Measurements from ENCODE around the gene NLGN1.

NLGN1 gene

DNA sequence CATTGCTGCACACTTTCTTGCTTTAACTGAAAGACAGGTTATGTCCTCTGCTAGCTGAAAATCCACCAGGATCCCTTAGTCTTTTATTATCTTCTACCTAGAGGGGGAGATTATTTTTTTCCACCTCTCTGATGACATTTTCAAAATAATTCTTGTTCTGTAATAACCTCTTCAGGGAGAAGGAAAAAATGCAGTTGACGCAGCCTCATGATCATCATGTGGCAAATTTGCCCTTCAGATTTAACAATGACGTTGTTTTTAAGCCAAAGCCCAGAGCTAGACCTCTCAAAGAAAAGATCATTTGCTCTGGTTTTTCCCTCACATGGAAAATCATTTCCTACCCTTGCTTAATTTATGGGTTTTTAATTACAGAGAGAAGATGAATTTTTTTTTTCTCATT, 724.9 kb downstream of the NLGN1 start:
- DNase-seq: no peak

DNA sequence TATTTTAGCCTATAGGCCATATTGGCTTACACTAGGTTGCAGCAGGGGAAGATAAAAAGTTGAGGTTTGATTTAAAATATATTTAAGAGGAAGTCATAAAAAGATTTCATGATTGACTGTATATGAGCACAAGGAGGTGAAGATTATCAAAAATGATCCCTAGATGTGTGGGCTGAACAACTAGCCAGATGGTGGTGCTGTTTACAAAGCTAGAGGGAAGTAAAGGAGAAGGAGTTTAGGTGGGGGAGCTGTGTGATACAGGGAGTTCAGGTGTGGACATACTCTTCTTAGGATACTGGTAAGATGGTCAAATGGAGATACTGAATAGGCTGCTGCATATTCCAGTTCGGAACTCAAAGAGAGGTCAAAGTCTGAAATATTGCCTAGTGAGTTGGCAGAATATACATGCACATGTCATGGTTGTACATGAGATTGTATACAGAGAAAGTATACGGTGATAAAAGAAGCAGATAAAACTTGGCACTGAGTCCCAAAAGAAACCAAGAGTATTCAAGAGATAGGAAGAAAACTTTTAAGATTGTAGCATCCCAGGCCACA, 727.8 kb downstream of the NLGN1 start:
- no peak for DNase-seq

DNA sequence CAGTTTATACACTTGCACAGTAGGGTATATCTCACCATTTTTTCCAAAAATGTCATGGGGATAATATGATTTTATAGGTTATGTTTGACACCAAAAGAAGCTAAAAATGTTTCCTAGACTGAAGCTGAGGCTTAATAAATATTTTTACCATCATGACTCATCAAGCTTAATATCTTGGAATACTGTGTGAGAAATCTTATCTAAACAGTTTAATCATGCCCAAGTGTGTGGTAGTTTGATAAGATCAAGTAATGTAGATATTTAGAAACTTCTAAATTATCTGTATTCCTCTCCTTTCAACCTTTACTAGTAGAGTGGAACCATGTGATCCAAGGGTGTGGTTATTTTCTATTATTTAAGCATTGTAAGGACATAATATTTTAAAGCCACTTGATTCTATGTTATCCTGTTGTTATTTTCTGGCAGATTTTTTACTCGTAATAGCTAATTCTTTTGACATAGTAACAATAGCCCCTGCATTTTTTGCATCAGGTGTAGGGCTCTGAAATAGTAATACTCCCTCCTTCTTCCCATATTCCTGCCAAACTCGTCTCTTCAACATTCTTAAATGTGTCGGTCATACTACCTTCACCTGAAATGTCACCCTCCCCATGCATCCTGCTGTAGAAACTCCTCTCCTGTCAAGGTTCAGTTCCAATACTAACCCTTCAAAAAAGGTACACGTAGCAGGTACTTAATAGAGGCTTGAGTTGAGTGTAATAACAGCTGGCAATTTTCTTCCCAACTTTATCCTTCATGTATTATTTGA, 729.6 kb downstream of the NLGN1 start:
- DNase-seq: no peak

DNA sequence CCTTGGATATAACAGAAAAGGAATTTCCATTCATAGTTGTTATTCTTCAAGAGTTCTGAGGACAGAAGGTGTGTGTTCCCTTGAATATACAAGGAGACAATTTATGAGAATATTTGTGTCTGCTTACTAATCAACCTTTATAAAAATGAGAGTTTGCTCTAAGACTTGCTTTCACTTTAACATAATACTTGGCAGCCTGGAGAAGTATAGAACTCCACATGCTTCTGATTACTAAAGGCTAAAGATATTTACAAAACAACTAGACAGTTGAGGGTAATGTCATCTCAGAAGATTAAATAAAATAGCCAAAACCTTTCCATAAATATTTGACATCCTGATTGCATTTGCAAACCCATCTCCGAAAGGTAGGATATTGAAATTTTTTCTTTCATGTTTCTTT, 734.5 kb downstream of the NLGN1 start:
- DNase-seq: no peak

DNA sequence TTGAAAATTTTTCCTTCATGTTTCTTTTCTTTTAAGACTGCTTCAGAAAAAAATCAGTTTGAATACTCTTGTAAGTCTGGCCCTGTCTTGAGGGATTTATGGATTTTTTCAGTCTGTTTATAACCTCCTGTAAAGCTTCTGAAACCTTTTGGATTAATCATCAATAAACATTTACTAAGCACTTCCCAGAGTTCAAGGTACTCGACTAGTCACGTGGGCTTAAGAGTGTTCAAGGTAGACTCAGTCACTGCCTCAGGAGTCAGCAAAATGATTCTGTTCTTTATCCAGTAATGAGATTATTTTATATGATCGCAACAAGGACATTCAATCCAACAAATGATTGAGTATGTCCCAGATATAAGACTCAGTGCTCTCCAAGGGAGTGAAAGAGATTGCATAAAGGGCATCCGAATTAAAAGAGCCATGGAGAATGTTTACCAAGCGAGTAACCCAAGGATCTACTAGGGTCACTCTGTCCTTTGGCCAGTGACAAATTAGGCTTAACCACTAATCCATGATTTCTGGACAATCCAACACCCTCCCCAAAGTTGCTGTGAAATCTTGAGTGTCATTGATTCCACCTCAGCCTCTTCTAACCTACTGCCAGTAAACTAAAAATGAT, 735.0 kb downstream of the NLGN1 start:
- DNase-seq: no peak

DNA sequence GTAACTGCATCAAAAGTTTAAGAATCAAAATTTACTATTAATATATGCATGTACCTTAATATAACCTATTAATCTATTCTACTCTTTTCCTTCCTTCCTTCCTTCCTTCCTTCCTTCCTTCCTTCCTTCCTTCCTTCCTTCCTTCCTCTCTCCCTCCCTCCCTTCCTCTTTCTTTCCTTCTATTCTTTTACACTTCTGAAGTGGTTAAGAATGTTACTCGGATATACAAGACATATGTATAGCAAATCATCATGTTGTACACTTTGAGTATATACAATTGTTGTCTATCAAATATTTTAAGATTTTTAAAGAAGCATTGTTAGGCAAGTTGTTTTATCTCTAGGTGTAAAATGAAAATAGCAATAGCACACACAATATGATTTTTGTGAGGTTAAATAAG, 748.5 kb downstream of the NLGN1 start:
- DNase-seq: no peak

DNA sequence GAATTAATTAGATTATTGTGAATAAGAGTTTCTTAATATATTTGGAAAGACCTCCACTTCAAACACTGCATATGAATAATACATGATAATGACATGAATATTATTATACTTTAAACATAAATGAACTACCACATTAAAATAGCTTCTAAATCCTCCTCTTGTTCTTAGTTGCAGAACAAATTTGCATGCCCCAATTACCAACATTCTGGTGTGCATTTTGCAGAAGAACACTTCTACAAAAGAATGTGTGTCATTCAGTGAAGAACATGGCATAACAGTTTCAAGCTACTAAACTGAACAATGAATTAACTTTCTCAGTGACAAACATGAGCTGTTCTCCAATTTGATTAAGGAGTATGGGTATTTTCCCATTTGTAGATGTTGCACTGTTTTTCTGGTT, 750.3 kb downstream of the NLGN1 start:
- no peak for DNase-seq

DNA sequence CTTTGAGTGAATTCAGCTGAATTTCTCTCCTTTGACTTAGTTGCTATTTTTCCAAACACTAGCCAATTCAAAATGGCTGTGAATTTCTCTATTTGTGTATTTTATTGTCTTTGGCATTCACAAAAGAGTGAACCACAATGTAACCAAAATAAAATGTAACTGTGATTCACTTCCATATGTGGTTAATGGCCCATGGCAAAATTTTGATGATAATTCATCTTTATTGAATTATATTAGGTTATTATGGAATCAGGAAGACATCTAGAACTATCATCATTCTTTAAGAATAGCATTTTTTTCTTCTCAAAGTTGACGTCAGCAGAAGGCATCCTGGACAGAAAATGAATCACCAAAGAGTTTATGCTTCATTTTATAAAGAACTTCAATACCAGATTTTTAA, 756.3 kb downstream of the NLGN1 start:
- DNase-seq: no peak

DNA sequence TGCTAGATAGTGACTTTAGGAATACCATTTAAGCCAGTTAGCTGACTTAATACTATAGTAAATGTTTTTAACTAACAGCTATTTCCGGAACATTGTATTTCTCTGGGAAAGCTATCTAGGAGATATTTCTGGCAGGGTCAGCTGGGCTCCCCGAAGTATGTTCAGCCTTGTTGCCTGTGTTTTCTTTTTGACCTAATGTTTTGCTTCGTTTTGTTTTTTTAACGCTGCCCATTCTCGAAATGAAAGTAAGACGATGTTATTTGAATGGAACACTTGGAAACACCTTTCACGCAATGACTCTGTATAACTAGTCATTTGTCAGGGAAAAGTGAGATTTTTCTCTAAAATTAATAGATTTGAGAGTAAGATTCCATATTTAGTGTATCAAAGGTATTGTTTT, 758.7 kb downstream of the NLGN1 start:
- no peak for DNase-seq

DNA sequence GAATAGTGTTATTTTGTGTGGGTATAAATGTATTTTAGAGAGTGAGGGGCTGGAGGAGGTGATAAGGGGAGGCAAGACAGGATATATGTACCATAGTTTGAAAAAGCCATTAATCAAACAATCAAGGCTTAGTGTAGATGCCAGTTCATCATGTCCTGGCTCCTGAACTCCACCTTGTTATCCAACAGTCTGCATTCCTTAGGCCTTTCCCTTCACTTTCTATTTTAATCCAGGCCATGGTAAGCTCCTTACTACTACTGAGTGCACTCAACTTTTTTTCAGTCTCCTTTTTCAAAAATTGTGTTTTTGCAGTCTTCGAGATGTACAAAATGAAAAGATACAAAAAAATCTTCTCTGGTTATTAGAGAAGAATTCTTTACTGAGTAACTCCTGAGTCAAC, 761.1 kb downstream of the NLGN1 start:
- DNase-seq: no peak

DNA sequence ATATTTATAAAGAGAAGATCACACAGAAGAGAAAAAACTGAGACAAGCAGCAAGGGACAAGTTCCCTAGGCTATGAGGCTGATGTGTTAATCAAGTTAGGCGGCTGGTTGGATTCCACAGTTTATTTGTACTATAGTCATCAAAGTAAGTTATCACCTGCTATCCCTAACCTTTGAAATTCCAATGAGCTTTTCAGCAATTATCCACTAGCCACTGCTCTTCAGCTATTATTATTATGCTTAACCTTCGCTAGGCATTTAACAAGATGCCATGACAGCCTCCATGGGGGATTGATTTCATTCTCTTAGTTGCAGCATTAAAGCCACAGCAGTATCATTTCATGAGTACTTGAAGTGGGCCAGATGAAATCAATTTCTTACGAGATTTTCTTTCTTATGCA, 762.1 kb downstream of the NLGN1 start:
- DNase-seq: no peak

DNA sequence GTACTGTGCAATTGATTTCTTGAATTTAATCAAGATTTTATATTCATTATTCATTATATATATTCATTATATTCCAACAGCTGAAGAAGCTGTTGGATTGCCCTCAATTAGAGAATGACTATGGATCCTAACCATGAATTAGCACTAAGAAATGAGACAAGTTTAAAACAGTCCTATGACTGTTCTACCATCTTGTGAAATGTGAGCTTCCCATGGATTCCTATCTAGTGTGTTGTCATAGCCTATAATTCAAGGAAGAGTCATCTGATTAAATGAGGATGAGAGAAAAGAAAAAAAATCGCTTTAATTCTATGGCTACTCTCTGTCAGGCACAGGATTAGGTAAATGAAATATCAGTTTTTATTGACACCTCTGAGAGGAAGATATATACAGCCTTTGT, 765.0 kb downstream of the NLGN1 start:
- no peak for DNase-seq

DNA sequence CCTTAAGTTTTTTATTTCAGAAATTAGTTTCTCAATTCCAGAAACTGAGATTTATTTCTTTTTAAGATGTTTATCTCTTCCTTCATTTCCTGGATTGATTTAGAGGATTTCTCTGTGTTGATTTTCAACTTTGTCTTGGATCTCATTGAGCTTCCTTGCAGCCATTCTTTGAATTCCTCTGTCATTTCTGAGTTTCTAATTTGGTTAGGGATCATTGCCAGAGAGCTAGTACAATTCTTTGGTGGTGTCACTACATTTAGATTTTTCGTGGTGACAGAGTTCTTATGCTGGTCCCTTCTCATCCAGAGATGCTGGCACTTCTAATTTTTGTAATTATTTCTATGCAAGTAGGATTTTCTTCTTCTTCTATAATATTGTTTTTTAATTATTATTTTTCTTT, 770.5 kb downstream of the NLGN1 start:
- DNase-seq: no peak

DNA sequence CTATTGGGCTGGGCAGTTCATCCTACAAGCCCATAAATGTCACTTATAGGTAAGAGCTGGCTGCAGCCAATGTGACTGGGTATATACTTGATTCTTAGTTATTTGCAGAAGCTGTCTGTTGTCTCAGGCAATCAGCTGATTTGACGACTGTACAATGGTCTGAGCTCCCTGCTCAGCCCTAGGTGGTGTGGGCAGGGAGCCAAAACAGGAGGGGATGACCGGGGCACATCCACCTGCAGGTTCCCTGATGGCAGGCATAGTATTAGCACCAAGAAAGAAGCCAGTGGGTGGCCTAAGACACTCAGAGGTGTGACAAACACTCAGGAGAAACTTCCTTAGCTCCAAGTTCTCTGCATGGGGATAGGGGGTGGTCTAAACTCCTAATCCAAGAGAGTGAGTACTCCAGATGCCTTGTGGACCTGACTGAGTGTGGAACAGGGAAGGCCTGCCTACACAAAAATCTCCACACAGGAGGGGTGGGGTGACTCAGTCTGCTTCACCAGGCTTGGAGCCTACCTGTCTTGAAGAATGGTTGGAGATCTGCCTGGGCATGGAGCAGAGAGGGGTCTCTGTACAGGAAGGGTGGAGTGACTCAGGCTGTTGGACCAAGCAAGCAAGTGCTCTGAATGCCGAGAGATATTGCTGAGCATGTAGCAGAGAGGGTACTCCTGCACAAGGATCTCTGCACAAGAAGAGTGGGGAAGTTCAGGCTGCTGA, 771.2 kb downstream of the NLGN1 start:
- DNase-seq: no peak

DNA sequence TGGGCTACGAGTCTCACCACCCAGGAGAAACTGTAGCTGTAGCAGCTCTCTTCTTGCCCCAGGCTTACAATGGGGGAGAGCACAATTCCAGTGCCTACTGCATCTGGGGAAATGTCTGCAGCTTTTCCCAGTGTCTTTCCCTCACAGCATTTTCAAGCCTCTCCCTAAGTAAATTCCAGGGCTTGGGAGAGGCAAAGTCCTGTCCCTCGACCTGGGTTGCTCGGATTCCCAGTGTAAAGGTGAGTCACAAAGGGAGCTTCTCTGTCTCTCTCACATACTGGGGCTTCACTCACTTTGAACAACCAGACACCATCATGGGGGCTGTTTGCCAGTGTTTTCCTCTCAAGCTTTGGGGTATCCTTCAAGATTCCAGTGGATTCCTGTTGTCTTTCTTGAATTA, 772.2 kb downstream of the NLGN1 start:
- DNase-seq: no peak

DNA sequence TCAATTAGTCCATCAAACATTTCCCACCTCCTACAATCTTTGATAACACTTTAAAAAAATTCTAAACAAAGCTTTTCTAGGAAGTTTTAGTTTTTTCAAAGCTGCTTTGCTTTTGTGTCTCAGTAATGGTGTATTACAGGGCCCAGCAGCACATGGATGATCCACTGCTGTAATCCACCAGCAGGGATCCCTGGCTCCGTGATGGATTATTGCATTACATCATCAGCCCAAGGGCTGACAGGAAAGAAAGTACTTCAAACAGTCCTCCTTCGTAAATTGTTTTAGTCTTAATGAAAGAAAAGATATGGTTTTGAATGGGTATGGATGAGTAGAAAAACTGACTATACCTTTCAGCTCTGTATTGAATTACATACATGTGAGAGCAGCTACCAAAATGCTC, 772.7 kb downstream of the NLGN1 start:
- DNase-seq: no peak

DNA sequence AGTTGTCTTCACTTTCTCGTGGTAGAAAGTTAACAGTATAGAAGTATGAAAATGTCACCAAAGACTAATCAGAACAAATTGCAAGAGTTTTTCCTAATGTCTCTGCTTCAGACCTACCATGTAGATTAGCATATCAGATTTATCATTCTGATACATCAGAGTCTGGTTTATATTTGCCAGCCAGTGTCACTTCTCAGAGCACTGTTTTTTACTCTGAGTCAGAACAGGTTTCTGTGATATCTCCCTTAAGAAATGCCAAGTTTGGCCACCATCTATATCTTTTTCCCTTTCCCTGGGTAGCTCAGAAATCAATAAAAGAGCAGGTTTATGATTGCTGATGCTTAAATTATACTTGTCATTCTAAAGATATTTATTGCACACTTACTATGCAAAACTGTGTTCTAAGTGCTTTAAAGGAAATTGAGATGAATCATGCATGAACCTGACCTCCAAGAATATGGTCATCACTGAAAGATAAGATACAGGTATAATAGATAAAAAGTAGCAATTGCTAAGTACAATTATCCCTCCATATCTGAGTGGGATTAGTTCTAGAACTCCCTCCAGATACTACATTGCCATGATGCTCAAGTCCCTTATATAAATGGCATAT, 788.9 kb downstream of the NLGN1 start:
- no peak for DNase-seq

DNA sequence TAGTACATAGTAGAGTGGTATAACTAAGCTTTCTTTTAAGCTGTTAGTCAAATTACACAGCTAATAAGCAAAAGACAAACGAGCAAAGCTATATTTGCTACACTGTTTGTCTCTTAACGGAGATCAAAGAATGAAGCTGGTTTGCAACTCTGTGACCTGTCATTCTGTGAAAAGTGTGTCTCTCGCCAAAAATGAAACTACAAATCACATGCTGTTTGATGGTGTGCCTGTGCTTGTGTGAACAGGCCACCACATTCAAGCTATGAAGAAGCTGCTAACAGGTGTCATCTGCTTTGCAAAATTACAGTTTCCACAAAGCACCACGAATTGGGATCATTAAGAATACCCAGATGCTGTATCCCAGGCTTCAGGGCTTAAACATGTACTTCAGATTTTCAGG, 793.8 kb downstream of the NLGN1 start:
- DNase-seq: no peak

DNA sequence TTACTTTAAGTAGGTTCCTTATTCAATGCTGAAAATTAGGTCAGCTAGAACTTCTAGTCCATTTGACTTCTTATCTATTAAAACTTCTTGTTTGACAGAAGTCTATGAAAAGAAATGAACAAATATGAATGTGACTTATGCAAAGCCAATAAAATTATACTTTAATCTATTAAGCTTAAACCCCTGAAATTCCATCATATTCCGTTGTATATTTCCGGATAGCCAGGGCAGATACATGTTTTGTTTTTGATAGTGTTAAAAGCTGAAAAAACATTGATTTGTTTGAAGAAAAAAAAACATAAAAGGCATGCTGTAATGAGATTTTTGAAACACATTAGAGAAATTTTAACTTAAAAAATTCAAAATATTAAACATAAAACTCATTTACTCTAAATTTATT, 794.4 kb downstream of the NLGN1 start:
- DNase-seq: no peak

DNA sequence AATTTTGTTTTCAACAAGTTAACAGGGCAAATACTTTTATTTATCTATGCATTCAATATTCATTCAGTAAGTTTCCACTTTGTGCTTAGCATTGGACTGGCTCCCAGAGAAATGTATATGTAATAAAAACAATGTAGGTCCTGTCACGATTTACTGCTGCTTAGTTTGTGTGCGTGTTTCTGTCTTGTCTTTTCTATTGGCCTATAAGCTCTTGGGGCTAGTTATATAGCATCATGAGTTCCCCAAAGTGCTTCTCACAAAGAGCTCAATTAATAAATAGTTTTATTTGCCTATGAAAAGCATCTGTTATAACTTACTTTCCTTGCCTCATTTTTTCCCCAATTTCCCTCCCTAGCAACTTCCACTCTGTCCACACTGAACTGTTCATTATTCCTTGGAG, 794.9 kb downstream of the NLGN1 start:
- DNase-seq: no peak

DNA sequence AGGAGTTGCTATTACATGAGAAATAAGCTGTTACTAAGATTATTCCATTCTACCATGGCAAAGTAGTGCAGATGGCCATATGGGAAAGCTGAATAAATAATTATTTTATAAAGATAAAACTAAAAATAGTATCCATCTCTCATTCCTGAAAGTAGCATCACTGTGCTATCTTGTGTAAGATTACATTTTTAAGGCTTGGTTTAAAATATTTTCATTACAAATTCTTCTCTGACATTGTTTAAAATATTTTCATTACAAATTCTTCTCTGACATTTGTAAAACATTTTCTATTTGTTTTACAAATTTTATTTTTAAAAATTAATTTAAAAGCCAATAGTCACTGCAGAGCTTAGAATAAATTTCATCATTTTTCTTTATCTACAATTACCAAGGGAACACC, 796.1 kb downstream of the NLGN1 start:
- no peak for DNase-seq

DNA sequence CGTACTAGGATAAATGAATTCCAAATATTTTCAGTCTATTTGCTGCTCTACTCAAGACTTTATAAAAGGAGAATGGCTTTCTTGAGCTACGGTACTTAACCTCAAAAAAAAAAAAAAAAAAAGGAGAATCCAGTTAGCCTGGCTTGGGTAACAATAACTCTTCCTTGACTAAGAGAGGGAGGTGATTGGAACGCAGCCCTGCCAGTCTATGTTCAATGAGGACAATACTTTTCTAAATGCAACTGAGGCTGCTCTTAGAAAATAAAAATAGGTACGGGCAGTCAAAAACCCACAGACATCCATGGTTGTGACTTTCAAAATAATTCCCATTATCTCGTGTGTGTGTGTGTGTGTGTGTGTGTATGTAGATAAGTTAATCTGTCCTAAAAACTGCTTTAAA, 799.9 kb downstream of the NLGN1 start:
- DNase-seq: no peak

DNA sequence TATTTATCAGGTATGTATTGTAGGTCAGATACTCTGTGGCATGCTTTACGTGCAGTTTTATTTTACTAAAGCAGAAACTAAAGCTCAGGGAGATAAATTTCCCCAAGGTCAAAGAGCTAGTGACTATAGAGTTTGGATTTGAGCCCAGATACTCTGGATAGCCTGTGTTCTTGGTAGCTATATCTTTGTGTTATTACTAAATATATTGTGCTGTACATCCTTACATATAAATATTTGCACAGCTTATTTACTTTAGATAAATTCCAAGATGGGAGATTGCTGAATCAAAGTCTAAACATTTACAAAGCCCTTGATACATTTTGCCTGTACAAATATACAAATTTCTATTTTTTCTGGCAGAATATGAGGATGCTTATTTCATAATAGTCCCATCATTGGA, 800.7 kb downstream of the NLGN1 start:
- no peak for DNase-seq

DNA sequence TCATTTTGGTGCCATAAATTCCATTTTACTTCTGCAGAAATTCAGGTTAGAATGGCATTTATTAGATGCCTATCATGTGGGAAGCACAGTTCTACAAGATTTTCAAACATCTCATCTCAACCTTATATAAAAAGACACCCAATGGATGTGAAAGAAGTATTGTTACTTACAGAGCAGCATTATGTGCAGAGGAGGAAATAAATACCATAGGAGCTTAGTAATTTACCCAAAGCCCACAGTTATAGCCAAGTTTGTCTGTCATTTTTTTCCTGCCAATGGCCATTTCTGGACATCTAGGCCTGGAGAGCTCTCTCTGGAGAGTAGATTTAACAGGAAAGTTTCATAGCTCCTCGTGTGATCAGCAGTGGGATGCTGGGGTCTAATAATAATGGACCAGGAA, 802.2 kb downstream of the NLGN1 start:
- no peak for DNase-seq

All from 8988T (cell line).